RPMI7951 (cell line): Measurements from ENCODE around the gene DOCK9. TPM values are rescaled to one million over a fixed set of nuclear protein-coding genes. Genes with fewer than 3 reads are reported as not detected.

Experiments
- DNase-seq: peaks from one replicate; pipeline ENCODE4 v3.0.0-alpha.2; 2012; ENCODE audit warnings: low read depth
- total RNA-seq: library from RNA; depleted of rRNA; stranded (reverse); fragments of >200 nt; shearing (Covaris generic); gene quantifications from 2 replicates; pipeline ENCODE4 v1.2.3, GENCODE V29; 2014

The DOCK9 gene
- total RNA-seq, 1 experiment from 2014 or later = 36.9 TPM

GRCh38 chr13:98796798-98797197 is 181.1 kb downstream of the DOCK9 start:
- no peak for DNase-seq

GRCh38 chr13:98796191-98796590 is 181.7 kb downstream of the DOCK9 start:
- DNase-seq = no peak

- no peak for DNase-seq
Measured at GRCh38 chr13:98795220-98795619, 182.6 kb downstream of the DOCK9 start.

- DNase-seq = no peak
Measured at GRCh38 chr13:98794498-98794897, 183.4 kb downstream of the DOCK9 start.

GRCh38 chr13:98792785-98793495 is 184.9 kb downstream of the DOCK9 start:
- no peak for DNase-seq

- DNase-seq = no peak
Measured at GRCh38 chr13:98792321-98792720, 185.5 kb downstream of the DOCK9 start.

GRCh38 chr13:98791611-98792010 is 186.3 kb downstream of the DOCK9 start:
- no peak for DNase-seq

- DNase-seq = no peak
Measured at GRCh38 chr13:98787996-98788395, 189.9 kb downstream of the DOCK9 start.

- no peak for DNase-seq
Measured at GRCh38 chr13:98787173-98787572, 190.7 kb downstream of the DOCK9 start.

GRCh38 chr13:98786023-98786422 is 191.8 kb downstream of the DOCK9 start:
- no peak for DNase-seq

GRCh38 chr13:98785405-98785804 is 192.5 kb downstream of the DOCK9 start:
- DNase-seq = no peak

GRCh38 chr13:98784666-98785065 is 193.2 kb downstream of the DOCK9 start:
- DNase-seq = no peak

GRCh38 chr13:98783856-98784478 is 193.9 kb downstream of the DOCK9 start:
- no peak for DNase-seq

GRCh38 chr13:98782654-98783053 is 195.2 kb downstream of the DOCK9 start:
- DNase-seq = peak; percentile 9

- DNase-seq = no peak
Measured at GRCh38 chr13:98781905-98782304, 196.0 kb downstream of the DOCK9 start.

GRCh38 chr13:98781470-98781869 is 196.4 kb downstream of the DOCK9 start:
- no peak for DNase-seq

- no peak for DNase-seq
Measured at GRCh38 chr13:98781045-98781444, 196.8 kb downstream of the DOCK9 start.

- no peak for DNase-seq
Measured at GRCh38 chr13:98780451-98780850, 197.4 kb downstream of the DOCK9 start.

- DNase-seq = no peak
Measured at GRCh38 chr13:98779695-98780094, 198.2 kb downstream of the DOCK9 start.

GRCh38 chr13:98778749-98779148 is 199.1 kb downstream of the DOCK9 start:
- DNase-seq = peak; percentile 17

GRCh38 chr13:98776644-98777043 is 201.2 kb downstream of the DOCK9 start:
- DNase-seq = no peak

GRCh38 chr13:98775844-98776598 is 201.8 kb downstream of the DOCK9 start:
- DNase-seq = peak; percentile 84

GRCh38 chr13:98775386-98775785 is 202.5 kb downstream of the DOCK9 start:
- no peak for DNase-seq
